WTC11 (cell line): ENCODE measurements around the gene PLK1. TPM values are rescaled to one million over a fixed set of nuclear protein-coding genes. Genes with fewer than 3 reads are reported as not detected.

Experiments used
- ATAC-seq: fragments of 200-7000 bp; cut with Tn5 transposase; 2 replicates; pipeline ENCODE4 v1.10.0; 2021; ENCODE audit warnings: mild to moderate bottlenecking, moderate library complexity
- CTCF ChIA-PET: fragments of 300-600 bp; sonication (Branson Sonifier 250); formaldehyde crosslinking; loops from one replicate; lab custom pipeline; 2021; ENCODE audit warnings: antibody characterized with exemption; lab: Charles Lee
- POLR2A ChIA-PET: fragments of 350-600 bp; sonication (Branson Sonifier 250); formaldehyde crosslinking; loops from one replicate; lab custom pipeline; 2021; ENCODE audit warnings: antibody characterized with exemption; lab: Charles Lee
- DNase-seq: peaks from one replicate; pipeline ENCODE4 v3.0.0; 2021; ENCODE audit warnings: low spot score
- H3K27ac Mint-ChIP-seq: 2 replicates; pipeline ENCODE4 v1.8.0; 2021; ENCODE audit warnings: mixed read lengths
- H3K27me3 Mint-ChIP-seq: 2 replicates; pipeline ENCODE4 v1.8.0; 2021; ENCODE audit warnings: low read depth, mild to moderate bottlenecking, moderate library complexity, mixed read lengths
- H3K36me3 Mint-ChIP-seq: 2 replicates; pipeline ENCODE4 v1.8.0; 2021; ENCODE audit warnings: mixed read lengths
- H3K4me1 Mint-ChIP-seq: 2 replicates; pipeline ENCODE4 v1.8.0; 2022; ENCODE audit warnings: mixed read lengths
- H3K4me3 Mint-ChIP-seq: 2 replicates; pipeline ENCODE4 v1.8.0; 2021; ENCODE audit warnings: mild to moderate bottlenecking, moderate library complexity, mixed read lengths
- H3K9me3 Mint-ChIP-seq: 2 replicates; pipeline ENCODE4 v1.8.0; 2021; ENCODE audit warnings: mixed read lengths
- CBFB ChIP-seq: sonication (generic); formaldehyde crosslinking; IDR thresholded peaks from 2 replicates; pipeline ENCODE4 v1.8.1; 2022; ENCODE audit warnings: mild to moderate bottlenecking, low read depth, missing genetic modification reagents
- ELF4 ChIP-seq: sonication (generic); formaldehyde crosslinking; IDR thresholded peaks from 2 replicates; pipeline ENCODE4 v1.8.1; 2022; ENCODE audit warnings: low read depth, mild to moderate bottlenecking, moderate library complexity, missing genetic modification reagents
- ETV6 ChIP-seq: sonication (generic); formaldehyde crosslinking; IDR thresholded peaks from 2 replicates; pipeline ENCODE4 v1.8.1; 2022; ENCODE audit warnings: mild to moderate bottlenecking, missing genetic modification reagents
- GTF2I ChIP-seq: fragments of 250-450 bp; sonication (Bioruptor Pico); conservative IDR thresholded peaks from 2 replicates; pipeline ENCODE4 v1.4.0; 2021; ENCODE audit warnings: mild to moderate bottlenecking
- HMGA2 ChIP-seq: fragments of 250-450 bp; sonication (Bioruptor Pico); IDR thresholded peaks from 2 replicates; pipeline ENCODE4 v1.4.0; 2021; ENCODE audit warnings: mild to moderate bottlenecking, moderate library complexity
- NR3C1 ChIP-seq: sonication (generic); formaldehyde crosslinking; conservative IDR thresholded peaks from 2 replicates; pipeline ENCODE4 v1.8.1; 2023; ENCODE audit warnings: low read depth, mild to moderate bottlenecking, missing genetic modification reagents
- OVOL2 ChIP-seq: fragments of 250-450 bp; sonication (Bioruptor Pico); IDR thresholded peaks from 2 replicates; pipeline ENCODE4 v1.9.0; 2021; ENCODE audit warnings: mild to moderate bottlenecking, borderline replicate concordance
- ZNF121 ChIP-seq: sonication (generic); formaldehyde crosslinking; IDR thresholded peaks from 2 replicates; pipeline ENCODE4 v1.8.0; 2023; ENCODE audit warnings: missing genetic modification reagents
- ZNF416 ChIP-seq: fragments of 250-450 bp; sonication (Bioruptor Pico); IDR thresholded peaks from 2 replicates; pipeline ENCODE4 v1.9.0; 2021; ENCODE audit warnings: mild to moderate bottlenecking, inconsistent platforms
- ZNF423 ChIP-seq: fragments of 250-450 bp; sonication (Bioruptor Pico); IDR thresholded peaks from 2 replicates; pipeline ENCODE4 v2.1.2; 2022; ENCODE audit warnings: mild to moderate bottlenecking, moderate library complexity
- total RNA-seq: library from RNA; stranded (reverse); gene quantifications from 3 replicates; pipeline ENCODE4 v1.2.3, GENCODE V29; 2021
- TF ChIP-seq, protein P1 (sequence below): sonication (generic); formaldehyde crosslinking; IDR thresholded peaks from 2 replicates; pipeline ENCODE4 v1.8.1; 2023; ENCODE audit warnings: mild to moderate bottlenecking, missing genetic modification reagents, moderate library complexity
- TF ChIP-seq, protein P2 (sequence below): sonication (generic); formaldehyde crosslinking; conservative IDR thresholded peaks from 2 replicates; pipeline ENCODE4 v1.8.1; 2022; ENCODE audit warnings: mild to moderate bottlenecking, missing genetic modification reagents

The PLK1 gene
- total RNA-seq, 1 experiment from 2014 or later = 167 TPM

DNA sequence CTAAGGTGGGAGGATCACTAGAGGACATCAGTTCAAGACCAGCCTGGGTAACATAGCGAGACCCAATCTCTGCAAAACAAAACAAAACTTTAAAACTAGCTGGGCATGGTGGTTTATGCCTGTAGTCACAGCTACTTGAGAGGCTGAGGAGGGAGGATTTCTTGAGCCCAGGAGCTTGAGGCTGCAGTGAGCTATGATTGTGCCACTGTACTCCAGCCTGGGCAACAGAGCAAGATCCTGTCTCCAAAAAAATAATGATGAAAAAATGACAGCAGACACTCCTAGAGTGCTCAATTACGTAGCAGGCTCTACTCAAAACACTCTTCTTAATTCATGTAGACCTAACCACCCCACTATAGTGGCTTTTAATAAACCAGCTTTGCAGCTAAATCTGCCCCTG, 21.4 kb downstream of the PLK1 start:
- POLR2A ChIA-PET = no interaction called here
- Mint-ChIP-seq H3K4me1 (peaks cover 18% of the 10 kb centered on the region), H3K4me3 (no peak overlapping the region), H3K9me3 (peaks cover 12% of the 10 kb centered on the region), H3K36me3 (peaks cover 7% of the 10 kb centered on the region), H3K27ac (no peak overlapping the region; the same call in 1 of the 2 replicates), H3K27me3 (peaks cover 16% of the 10 kb centered on the region)
- TF ChIP-seq OVOL2 (CRISPR knock-in tag) (no peak), CBFB (no peak), ELF4 (no peak), ZNF121 (CRISPR knock-in tag) (peak; percentile 69; the same call in 1 of the 2 replicates)
- DNase-seq (no peak), ATAC-seq (no peak)
- CTCF ChIA-PET = interaction anchor here (1.5 to 2.5 kb wide), 2 partner anchors 22 to 28 kb away, joined by 3 to 18 read pairs; no protein-coding TSS in a partner anchor

DNA sequence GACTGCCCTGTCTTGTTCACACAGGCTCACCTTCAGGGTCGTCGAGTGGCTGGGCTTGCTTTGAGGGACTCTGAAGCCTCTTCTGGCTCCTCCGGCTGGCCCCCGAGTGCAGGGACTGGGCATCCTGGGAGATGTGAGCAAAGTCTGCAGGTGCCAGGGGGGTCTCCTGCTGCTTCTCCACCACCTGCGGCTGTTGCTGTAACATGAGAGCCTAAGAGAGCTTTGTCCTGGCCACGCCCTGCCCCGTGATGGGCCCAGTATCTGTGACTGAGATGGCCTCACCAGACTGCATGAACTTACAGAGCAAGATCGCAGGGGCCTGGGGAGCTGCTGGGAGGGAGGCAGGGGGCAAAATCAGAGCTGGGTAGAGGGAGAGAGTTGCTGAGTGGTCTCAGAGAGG, 21.8 kb downstream of the PLK1 start:
- Mint-ChIP-seq H3K36me3 (peaks cover 7% of the 10 kb centered on the region), H3K9me3 (peaks cover 12% of the 10 kb centered on the region), H3K27ac (peak overlapping the region; percentile 88), H3K4me3 (0 out of 2 replicates have a peak overlapping the region, but pooled peaks have one; percentile 6), H3K4me1 (peaks cover 16% of the 10 kb centered on the region), H3K27me3 (peaks cover 16% of the 10 kb centered on the region)
- peak; percentile 65 for DNase-seq
- CTCF ChIA-PET = interaction anchor here (0.8 to 2.5 kb wide), 3 partner anchors 11 to 27 kb away, joined by 3 to 18 read pairs (median 3); no protein-coding TSS in a partner anchor
- ATAC-seq = peak; percentile 92
- TF ChIP-seq ZNF416 (CRISPR knock-in tag) (no peak), ZNF423 (peak; percentile 64; the same call in 1 of the 2 replicates)
- TF ChIP-seq, protein P1, sequence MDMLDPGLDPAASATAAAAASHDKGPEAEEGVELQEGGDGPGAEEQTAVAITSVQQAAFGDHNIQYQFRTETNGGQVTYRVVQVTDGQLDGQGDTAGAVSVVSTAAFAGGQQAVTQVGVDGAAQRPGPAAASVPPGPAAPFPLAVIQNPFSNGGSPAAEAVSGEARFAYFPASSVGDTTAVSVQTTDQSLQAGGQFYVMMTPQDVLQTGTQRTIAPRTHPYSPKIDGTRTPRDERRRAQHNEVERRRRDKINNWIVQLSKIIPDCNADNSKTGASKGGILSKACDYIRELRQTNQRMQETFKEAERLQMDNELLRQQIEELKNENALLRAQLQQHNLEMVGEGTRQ (CRISPR knock-in tag) = 0 out of 2 replicates have a peak, but pooled peaks have one; percentile 15
- POLR2A ChIA-PET = no interaction called here

DNA sequence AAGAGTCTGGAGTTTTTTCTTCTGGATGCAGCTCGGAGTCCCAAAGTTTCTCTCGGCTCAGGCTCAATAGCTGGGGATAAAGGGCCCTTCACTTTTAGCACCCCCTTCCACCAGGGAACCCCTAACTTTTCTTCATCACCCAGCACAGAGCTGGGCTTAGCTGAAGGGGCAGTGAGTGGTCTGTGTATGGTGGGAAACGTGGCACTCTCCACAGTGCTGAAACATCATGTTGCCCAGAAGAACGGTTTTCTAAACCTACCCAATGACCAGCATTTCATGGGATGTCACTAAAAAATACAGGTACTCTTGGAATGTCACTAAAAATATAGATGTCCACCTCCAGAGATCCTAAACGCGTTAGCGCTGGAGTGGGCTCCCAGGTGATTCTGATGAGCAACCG, 22.4 kb downstream of the PLK1 start:
- no peak for DNase-seq
- CTCF ChIA-PET = interaction anchor here (0.8 to 2.5 kb wide), 3 partner anchors 11 to 27 kb away, joined by 3 to 18 read pairs (median 3); no protein-coding TSS in a partner anchor
- peak; percentile 47 for ATAC-seq
- POLR2A ChIA-PET = no interaction called here
- H3K4me3 Mint-ChIP-seq = no peak overlapping the region
- TF ChIP-seq, protein P2, sequence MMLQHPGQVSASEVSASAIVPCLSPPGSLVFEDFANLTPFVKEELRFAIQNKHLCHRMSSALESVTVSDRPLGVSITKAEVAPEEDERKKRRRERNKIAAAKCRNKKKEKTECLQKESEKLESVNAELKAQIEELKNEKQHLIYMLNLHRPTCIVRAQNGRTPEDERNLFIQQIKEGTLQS (CRISPR knock-in tag) = no peak
- TF ChIP-seq, all 79 proteins: peak for 0
- peaks cover 7% of the 10 kb centered on the region for H3K36me3 Mint-ChIP-seq
- peaks cover 16% of the 10 kb centered on the region for H3K27me3 Mint-ChIP-seq
- peaks cover 12% of the 10 kb centered on the region for H3K9me3 Mint-ChIP-seq
- peaks cover 15% of the 10 kb centered on the region for H3K4me1 Mint-ChIP-seq
- no peak overlapping the region; the same call in 1 of the 2 replicates for H3K27ac Mint-ChIP-seq

DNA sequence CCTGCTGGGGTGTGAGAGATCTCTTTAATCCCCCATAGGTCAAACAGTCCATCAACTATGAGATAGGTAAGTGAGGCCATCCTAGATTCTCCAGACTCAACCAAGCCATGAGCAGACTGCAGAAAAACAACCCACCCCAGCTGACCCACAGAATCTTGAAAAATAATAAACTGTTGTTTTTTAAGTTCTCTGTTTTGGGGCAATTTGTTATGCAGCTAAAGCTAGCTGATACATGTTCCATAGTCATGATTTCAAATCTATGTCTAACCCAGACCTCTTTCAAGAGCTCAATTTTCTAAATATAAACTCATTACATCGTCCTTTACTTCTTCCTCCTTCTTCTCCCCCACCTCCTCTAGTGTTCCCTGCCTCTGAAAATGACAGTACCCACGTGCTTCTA, 24.3 kb downstream of the PLK1 start:
- no peak for DNase-seq
- POLR2A ChIA-PET = no interaction called here
- H3K4me3 Mint-ChIP-seq = no peak overlapping the region
- H3K27ac Mint-ChIP-seq = no peak overlapping the region
- H3K36me3 Mint-ChIP-seq = peaks cover 7% of the 10 kb centered on the region
- peaks cover 13% of the 10 kb centered on the region for H3K4me1 Mint-ChIP-seq
- peaks cover 16% of the 10 kb centered on the region for H3K27me3 Mint-ChIP-seq
- TF ChIP-seq HMGA2 (CRISPR knock-in tag) = no peak
- H3K9me3 Mint-ChIP-seq = peaks cover 12% of the 10 kb centered on the region
- ATAC-seq = no peak
- CTCF ChIA-PET = no interaction called here

DNA sequence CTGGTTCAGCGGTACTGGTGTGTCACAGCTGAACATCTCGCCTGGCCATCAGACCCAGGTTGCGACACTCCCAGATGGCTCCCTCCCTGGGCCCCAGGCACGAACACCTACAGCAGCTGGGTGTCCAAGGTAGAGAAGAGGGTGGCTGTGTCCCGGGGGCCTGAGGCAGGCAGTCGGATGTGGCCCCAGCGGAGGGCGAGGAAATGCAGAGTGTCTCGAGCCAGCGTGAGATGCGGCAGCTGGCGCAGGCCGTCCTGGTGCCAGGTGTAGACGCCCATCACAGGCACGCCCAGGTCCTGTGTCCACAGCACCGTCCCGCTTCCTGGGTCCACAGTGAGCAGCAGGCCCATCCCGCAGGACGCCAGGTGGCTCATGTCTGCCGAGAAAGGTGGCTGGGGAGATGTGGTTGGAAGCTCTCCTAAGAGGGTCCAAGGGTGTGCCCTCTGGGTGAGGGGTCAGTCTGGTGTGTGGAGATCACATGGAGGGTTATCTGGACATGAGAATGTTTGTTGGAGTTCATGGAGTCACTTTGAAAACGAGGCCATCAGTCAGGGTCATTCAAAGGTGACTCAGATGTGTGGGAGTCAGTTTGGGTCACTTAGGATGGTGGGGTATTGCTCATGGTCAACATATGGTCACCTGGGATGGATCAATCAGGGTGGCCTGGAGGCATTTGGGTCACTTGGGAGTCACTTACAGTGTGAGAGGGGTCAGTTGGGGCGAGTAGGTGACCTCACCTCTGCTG, 26.3 kb downstream of the PLK1 start:
- no peak for ATAC-seq
- H3K36me3 Mint-ChIP-seq = peaks cover 18% of the 10 kb centered on the region
- no peak overlapping the region for H3K27ac Mint-ChIP-seq
- no peak overlapping the region for H3K4me3 Mint-ChIP-seq
- no peak for DNase-seq
- ChIA-PET POLR2A (no interaction called here), CTCF (no interaction called here)
- peaks cover 27% of the 10 kb centered on the region for H3K9me3 Mint-ChIP-seq
- peaks cover 26% of the 10 kb centered on the region for H3K27me3 Mint-ChIP-seq
- H3K4me1 Mint-ChIP-seq = peaks cover 13% of the 10 kb centered on the region
- TF ChIP-seq GTF2I (CRISPR knock-in tag) (no peak), ETV6 (CRISPR knock-in tag) (no peak), NR3C1 (CRISPR knock-in tag) (no peak)

DNA sequence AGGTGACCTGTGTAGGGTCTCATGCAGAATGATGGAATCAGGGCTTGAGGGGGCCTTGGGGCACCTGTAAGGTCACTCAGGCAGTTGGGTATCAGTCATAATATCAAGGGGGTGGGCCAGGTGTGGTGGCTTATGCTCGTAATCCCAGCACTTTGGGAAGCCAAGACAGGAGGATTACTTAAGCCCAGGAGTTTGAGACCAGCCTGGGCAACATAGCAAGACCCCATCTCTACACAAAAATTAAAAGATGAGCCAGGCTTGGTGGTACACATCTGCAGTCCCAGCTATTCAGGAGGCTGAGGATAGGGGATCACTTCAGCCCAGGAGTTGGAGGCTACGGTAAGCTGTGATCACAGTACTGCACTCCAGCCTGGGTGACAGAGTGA, 26.8 kb downstream of the PLK1 start:
- H3K36me3 Mint-ChIP-seq = peaks cover 24% of the 10 kb centered on the region
- ATAC-seq (no peak), DNase-seq (no peak)
- CTCF ChIA-PET = no interaction called here
- POLR2A ChIA-PET = no interaction called here
- H3K9me3 Mint-ChIP-seq = peaks cover 32% of the 10 kb centered on the region
- no peak overlapping the region for H3K4me3 Mint-ChIP-seq
- H3K27ac Mint-ChIP-seq = no peak overlapping the region
- peaks cover 10% of the 10 kb centered on the region for H3K4me1 Mint-ChIP-seq
- peaks cover 32% of the 10 kb centered on the region for H3K27me3 Mint-ChIP-seq
- no peak for TF ChIP-seq ELF4
